Measurements from ENCODE around the gene LRRC28.

The LRRC28 gene

DNA sequence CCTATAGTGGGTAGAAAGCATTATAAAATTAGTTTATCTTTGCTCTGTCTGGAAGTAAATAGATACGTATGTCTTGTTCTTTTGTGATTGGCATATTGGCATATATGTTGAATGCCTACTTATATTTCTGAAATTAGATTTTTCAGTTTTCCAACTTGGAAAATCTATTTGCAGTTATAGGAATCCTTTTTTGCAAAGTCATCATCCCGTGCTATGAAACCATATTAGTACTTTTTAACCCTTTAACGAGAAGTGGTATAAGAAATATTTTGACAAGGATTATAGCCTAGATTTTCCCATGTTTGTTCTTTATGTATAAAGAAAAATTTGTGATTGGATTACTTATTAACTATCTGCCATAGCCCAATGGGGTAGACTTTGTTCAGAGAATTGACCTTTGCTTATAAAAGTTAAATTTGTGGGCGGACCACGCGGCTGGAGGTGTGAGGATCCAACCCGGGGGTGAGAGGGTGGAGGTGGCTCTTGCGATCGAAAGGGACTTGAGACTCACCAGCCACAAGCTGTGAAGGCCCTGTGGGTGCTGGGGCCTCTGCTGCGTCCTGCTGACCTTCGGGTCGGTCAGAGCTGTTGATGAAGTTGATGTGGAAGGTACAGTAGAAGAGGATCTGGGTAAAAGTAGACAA lies 5.9 kb downstream of the LRRC28 start:
- H3K4me3 ChIP-seq (replicated peaks; ENCODE audit: low read depth, low read length): no peak overlapping the region
- TF ChIP-seq, protein P1, sequence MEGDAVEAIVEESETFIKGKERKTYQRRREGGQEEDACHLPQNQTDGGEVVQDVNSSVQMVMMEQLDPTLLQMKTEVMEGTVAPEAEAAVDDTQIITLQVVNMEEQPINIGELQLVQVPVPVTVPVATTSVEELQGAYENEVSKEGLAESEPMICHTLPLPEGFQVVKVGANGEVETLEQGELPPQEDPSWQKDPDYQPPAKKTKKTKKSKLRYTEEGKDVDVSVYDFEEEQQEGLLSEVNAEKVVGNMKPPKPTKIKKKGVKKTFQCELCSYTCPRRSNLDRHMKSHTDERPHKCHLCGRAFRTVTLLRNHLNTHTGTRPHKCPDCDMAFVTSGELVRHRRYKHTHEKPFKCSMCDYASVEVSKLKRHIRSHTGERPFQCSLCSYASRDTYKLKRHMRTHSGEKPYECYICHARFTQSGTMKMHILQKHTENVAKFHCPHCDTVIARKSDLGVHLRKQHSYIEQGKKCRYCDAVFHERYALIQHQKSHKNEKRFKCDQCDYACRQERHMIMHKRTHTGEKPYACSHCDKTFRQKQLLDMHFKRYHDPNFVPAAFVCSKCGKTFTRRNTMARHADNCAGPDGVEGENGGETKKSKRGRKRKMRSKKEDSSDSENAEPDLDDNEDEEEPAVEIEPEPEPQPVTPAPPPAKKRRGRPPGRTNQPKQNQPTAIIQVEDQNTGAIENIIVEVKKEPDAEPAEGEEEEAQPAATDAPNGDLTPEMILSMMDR (IDR thresholded peaks at IDR 0.05; ENCODE audit: low read length, missing control alignments): no peak
- no peak for DNase-seq (ENCODE audit: low read depth)

DNA sequence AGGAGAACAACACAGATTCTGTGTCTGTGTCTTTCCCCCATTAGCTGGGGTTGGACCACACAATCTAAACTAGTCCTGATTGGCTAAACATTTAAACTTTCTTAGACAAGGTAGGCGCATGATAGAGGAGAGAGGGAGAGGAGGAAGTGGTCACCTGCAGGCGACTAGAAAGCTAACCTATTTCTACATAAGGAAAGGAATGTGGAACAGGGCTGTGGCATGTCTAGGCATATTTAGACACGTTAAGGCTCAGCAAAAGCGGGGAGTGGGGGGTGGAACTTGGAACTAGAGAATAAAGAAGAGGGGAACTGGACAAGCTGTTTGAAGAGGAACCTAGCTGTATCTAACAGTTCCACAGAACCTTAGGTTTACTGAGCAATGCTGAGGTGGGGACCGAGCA lies 12.8 kb downstream of the LRRC28 start:
- no peak for DNase-seq (ENCODE audit: low read depth)
- TF ChIP-seq, protein P1 (IDR thresholded peaks at IDR 0.05; ENCODE audit: low read length, missing control alignments): no peak
- H3K4me3 ChIP-seq (replicated peaks; ENCODE audit: low read depth, low read length): no peak overlapping the region

DNA sequence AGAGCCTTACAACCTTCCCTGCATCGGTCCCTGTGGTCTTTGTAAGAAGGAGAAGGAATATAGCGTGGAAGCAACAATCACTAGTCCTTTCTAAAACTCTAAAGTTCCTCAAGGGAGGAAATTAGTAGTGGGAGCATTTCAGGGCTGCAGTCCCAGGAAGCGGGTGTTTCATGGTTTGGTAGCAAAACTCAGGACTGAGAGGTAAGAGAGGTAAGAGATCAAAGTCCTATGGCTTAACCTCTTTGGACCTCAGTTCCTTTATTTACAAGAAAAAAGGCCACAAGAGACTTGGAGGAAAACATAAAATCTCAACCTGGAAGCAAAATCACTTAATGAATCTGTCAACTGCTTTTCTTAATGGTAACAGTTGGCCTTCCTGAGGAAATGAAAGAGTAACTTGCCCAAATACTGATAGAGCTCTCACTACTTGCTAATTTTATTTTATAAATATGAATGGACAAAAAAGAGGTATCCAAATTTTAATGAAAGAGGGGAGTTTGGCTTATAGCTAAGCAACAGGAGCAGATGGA lies 14.3 kb downstream of the LRRC28 start:
- TF ChIP-seq, protein P1 (IDR thresholded peaks at IDR 0.05; ENCODE audit: low read length, missing control alignments): no peak
- H3K4me3 ChIP-seq (replicated peaks; ENCODE audit: low read depth, low read length): no peak overlapping the region
- DNase-seq (ENCODE audit: low read depth): no peak

DNA sequence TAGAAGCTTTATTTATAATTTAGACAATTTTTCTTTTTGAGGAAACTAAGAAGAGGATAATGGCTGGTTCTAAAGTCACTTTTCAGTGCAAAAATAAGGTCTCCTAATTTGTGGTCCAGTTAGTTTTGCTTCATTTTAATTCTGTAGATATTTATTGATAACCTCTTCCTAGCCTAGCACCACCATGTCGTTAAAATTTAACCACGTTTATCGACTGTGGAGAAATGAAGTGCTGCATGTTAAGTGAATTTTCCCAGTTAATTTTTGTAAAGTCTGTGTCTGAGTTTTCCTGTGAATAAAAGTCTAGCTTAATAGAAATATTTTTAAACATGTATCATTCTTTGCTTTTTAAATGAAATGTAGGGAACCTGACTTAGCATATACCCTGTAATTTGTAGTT lies 16.7 kb downstream of the LRRC28 start:
- TF ChIP-seq, protein P1 (IDR thresholded peaks at IDR 0.05; ENCODE audit: low read length, missing control alignments): no peak
- DNase-seq (ENCODE audit: low read depth): no peak
- H3K4me3 ChIP-seq (replicated peaks; ENCODE audit: low read depth, low read length): no peak overlapping the region

DNA sequence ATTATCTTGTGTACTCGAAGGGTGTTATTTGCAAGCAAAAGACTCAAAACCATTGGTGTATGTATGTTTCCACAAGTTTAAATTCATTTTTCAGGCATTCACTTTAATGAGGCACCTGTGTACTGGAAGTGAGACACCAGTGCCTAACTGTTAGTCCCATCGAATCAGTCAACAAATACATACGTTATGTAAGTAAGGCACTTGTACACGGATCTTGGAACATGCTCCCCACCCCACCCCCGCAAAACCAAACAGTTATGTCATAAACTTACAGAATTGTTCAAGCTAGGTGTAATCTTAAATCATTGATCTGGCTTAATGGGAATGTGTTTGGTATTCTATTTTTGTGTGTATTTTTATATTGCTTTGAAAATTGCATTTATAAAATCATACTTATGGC lies 17.1 kb downstream of the LRRC28 start:
- TF ChIP-seq, protein P1 (IDR thresholded peaks at IDR 0.05; ENCODE audit: low read length, missing control alignments): no peak
- H3K4me3 ChIP-seq (replicated peaks; ENCODE audit: low read depth, low read length): no peak overlapping the region
- no peak for DNase-seq (ENCODE audit: low read depth)

DNA sequence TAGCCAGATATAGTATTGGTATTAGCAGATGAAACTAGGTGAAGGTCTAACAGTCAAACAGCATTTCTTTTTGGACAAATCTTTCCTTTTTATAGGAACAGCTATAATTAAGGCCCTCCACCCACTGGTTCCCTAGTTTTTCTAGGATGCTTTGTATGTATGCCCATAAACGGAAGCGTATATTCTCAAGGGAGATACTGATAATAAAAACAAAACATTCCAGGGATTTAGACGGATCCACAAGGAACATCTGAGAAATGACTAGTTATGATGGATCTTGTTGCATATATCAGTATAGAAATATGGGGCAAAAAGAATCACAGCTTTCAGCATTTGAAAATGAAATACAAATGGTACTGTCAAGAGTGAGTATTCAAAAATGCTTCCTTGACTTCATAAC lies 22.5 kb downstream of the LRRC28 start:
- H3K4me3 ChIP-seq (replicated peaks; ENCODE audit: low read depth, low read length): no peak overlapping the region
- DNase-seq (ENCODE audit: low read depth): no peak
- TF ChIP-seq, protein P1 (IDR thresholded peaks at IDR 0.05; ENCODE audit: low read length, missing control alignments): no peak

DNA sequence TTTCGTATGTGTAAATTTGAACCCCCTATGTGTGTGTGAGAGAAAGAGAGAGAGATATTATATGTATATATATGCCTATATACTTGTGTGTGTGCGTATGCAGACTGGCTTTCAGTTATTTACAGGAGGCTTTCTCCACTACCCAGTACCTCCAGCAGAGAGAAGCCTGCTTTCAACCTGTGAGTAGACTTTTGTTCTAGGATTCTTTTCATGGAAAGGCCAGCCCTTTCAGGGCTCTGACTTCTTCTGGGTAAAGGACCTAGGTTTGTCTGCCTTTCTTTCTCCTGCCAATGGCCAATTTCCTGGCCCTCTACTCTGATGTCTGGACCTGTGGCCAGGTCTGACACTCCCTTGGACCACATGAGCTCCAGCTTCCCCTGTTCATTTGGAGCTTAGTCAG lies 23.8 kb downstream of the LRRC28 start:
- DNase-seq (ENCODE audit: low read depth): no peak
- TF ChIP-seq, protein P1 (IDR thresholded peaks at IDR 0.05; ENCODE audit: low read length, missing control alignments): no peak
- H3K4me3 ChIP-seq (replicated peaks; ENCODE audit: low read depth, low read length): no peak overlapping the region
